ENCODE data around the gene IGF1R. TPM values are rescaled to one million over a fixed set of nuclear protein-coding genes. Genes with fewer than 3 reads are reported as not detected.

The IGF1R gene
- total RNA-seq, 1 donor from 2014 or later, result 131 TPM

GRCh38 chr15:98966091-98966787 lies 317.9 kb downstream of the IGF1R start:
- H3K4me3 Mint-ChIP-seq (ENCODE audit: unreplicated experiment), result no peak overlapping the region
- no peak for DNase-seq (ENCODE audit: low spot score)
- no peak overlapping the region for H3K27ac Mint-ChIP-seq (ENCODE audit: unreplicated experiment)
- no peak for TF ChIP-seq CTCF (IDR thresholded peaks at IDR 0.05; ENCODE audit: unreplicated experiment)
- peaks cover 5% of the 10 kb centered on the region for H3K27me3 Mint-ChIP-seq (ENCODE audit: unreplicated experiment)
- H3K36me3 Mint-ChIP-seq (ENCODE audit: low read depth, unreplicated experiment), result peaks cover 18% of the 10 kb centered on the region
- H3K4me1 Mint-ChIP-seq (ENCODE audit: unreplicated experiment), result no peaks in the 10 kb centered on the region
- no peaks in the 10 kb centered on the region for H3K9me3 Mint-ChIP-seq (ENCODE audit: unreplicated experiment)

GRCh38 chr15:98967096-98967495 lies 318.8 kb downstream of the IGF1R start:
- Mint-ChIP-seq H3K36me3 (ENCODE audit: low read depth, unreplicated experiment) (peaks cover 9% of the 10 kb centered on the region), H3K4me3 (ENCODE audit: unreplicated experiment) (no peak overlapping the region), H3K27ac (ENCODE audit: unreplicated experiment) (peak overlapping the region; percentile 20), H3K9me3 (ENCODE audit: unreplicated experiment) (no peaks in the 10 kb centered on the region), H3K4me1 (ENCODE audit: unreplicated experiment) (no peaks in the 10 kb centered on the region), H3K27me3 (ENCODE audit: unreplicated experiment) (peaks cover 5% of the 10 kb centered on the region)
- no peak for DNase-seq (ENCODE audit: low spot score)
- no peak for TF ChIP-seq CTCF (IDR thresholded peaks at IDR 0.05; ENCODE audit: unreplicated experiment)

GRCh38 chr15:98967916-98968315 lies 319.6 kb downstream of the IGF1R start:
- Mint-ChIP-seq H3K4me3 (ENCODE audit: unreplicated experiment) (no peak overlapping the region), H3K4me1 (ENCODE audit: unreplicated experiment) (no peaks in the 10 kb centered on the region), H3K27me3 (ENCODE audit: unreplicated experiment) (peaks cover 5% of the 10 kb centered on the region), H3K9me3 (ENCODE audit: unreplicated experiment) (no peaks in the 10 kb centered on the region), H3K27ac (ENCODE audit: unreplicated experiment) (no peak overlapping the region), H3K36me3 (ENCODE audit: low read depth, unreplicated experiment) (peaks cover 1% of the 10 kb centered on the region)
- no peak for TF ChIP-seq CTCF (IDR thresholded peaks at IDR 0.05; ENCODE audit: unreplicated experiment)
- DNase-seq (ENCODE audit: low spot score), result no peak

- Mint-ChIP-seq H3K4me3 (ENCODE audit: unreplicated experiment) (no peak overlapping the region), H3K36me3 (ENCODE audit: low read depth, unreplicated experiment) (no peaks in the 10 kb centered on the region), H3K9me3 (ENCODE audit: unreplicated experiment) (no peaks in the 10 kb centered on the region), H3K27me3 (ENCODE audit: unreplicated experiment) (peaks cover 5% of the 10 kb centered on the region), H3K27ac (ENCODE audit: unreplicated experiment) (no peak overlapping the region), H3K4me1 (ENCODE audit: unreplicated experiment) (no peaks in the 10 kb centered on the region)
- no peak for DNase-seq (ENCODE audit: low spot score)
- no peak for TF ChIP-seq CTCF (IDR thresholded peaks at IDR 0.05; ENCODE audit: unreplicated experiment)
Measured at GRCh38 chr15:98968576-98968975, 320.2 kb downstream of the IGF1R start.

- peaks cover 5% of the 10 kb centered on the region for H3K27me3 Mint-ChIP-seq (ENCODE audit: unreplicated experiment)
- no peaks in the 10 kb centered on the region for H3K9me3 Mint-ChIP-seq (ENCODE audit: unreplicated experiment)
- H3K4me3 Mint-ChIP-seq (ENCODE audit: unreplicated experiment), result no peak overlapping the region
- no peak for DNase-seq (ENCODE audit: low spot score)
- H3K4me1 Mint-ChIP-seq (ENCODE audit: unreplicated experiment), result no peaks in the 10 kb centered on the region
- TF ChIP-seq CTCF (IDR thresholded peaks at IDR 0.05; ENCODE audit: unreplicated experiment), result no peak
- H3K36me3 Mint-ChIP-seq (ENCODE audit: low read depth, unreplicated experiment), result no peaks in the 10 kb centered on the region
- H3K27ac Mint-ChIP-seq (ENCODE audit: unreplicated experiment), result no peak overlapping the region
Measured at GRCh38 chr15:98969126-98969735, 320.9 kb downstream of the IGF1R start.

Measured in endothelial cell (in vitro differentiated cells).